Sigmoid colon (tissue), 7 donors: ENCODE results near the gene SNX5. TPM values are rescaled to one million over a fixed set of nuclear protein-coding genes. Genes with fewer than 3 reads are reported as not detected.

Experiments
- DNase-seq: peaks from one replicate; pipeline ENCODE4 v3.0.0-alpha.2; 2019
- H3K27ac ChIP-seq, 4 donors: fragments of 200-600 bp; sonication (generic); one replicate each; pipeline ENCODE4 v1.5.1; 2016 to 2019; ENCODE audit warnings: mild to moderate bottlenecking in 1 of 4
- H3K27me3 ChIP-seq, 3 donors: fragments of 200-600 bp; sonication (generic); one replicate each; pipeline ENCODE4 v1.5.1; 2019; ENCODE audit warnings: mild to moderate bottlenecking in 1 of 3
- H3K36me3 ChIP-seq, 4 donors: fragments of 200-600 bp; sonication (generic); one replicate each; pipeline ENCODE4 v1.5.1; 2016 to 2019
- H3K4me1 ChIP-seq, 4 donors: fragments of 200-600 bp; sonication (generic); one replicate each; pipeline ENCODE4 v1.5.1; 2017 to 2019
- H3K4me3 ChIP-seq, 4 donors: fragments of 200-600 bp; sonication (generic); one replicate each; pipeline ENCODE4 v1.5.1; 2017 to 2019; ENCODE audit warnings: mild to moderate bottlenecking in 2 of 4, moderate library complexity in 1 of 4
- H3K9me3 ChIP-seq, 4 donors: fragments of 200-600 bp in 3 of 4; sonication (generic) in 3 of 4; one replicate each; pipeline versions ENCODE4 v1.5.1 to v1.6.1; 2013 to 2019
- EP300 ChIP-seq, 4 donors: sonication (generic); formaldehyde crosslinking; IDR thresholded peaks; one replicate each; pipeline ENCODE4 v1.6.1; 2017; ENCODE audit warnings: antibody characterized with exemption in 4 of 4
- POLR2A ChIP-seq, 2 donors: fragments of 450-650 bp; IDR thresholded peaks; one replicate each; pipeline ENCODE4 v1.6.1; 2016; ENCODE audit warnings: antibody characterized with exemption in 2 of 2, mild to moderate bottlenecking in 2 of 2, moderate library complexity in 2 of 2
- POLR2AphosphoS5 ChIP-seq, 4 donors: sonication (generic); formaldehyde crosslinking; IDR thresholded peaks; one replicate each; pipeline ENCODE4 v1.6.1; 2017; ENCODE audit warnings: antibody characterized with exemption in 4 of 4
- WGBS, 2 donors: extraction: QIAGEN DNeasy Blood & Tissue Kit; methylation state at CpG; one replicate each; pipeline ENCODE4 v1.1.7; 2013; 5-methylcytosine and 5-hydroxymethylcytosine counted together
- intact Hi-C: fragments of 100-400 bp; cut with DNase I; formaldehyde crosslinking; loops from one replicate; pipeline ENCODE4 v1.15.1; 2023
- polyA plus RNA-seq, 3 donors: library from polyadenylated mRNA; stranded (reverse); fragments of 200-250 nt; gene quantifications; one replicate each; pipeline ENCODE4 v1.2.3, GENCODE V29; 2013
- total RNA-seq, 4 donors: library from RNA; depleted of rRNA; stranded (reverse); fragments of >200 nt; gene quantifications; one replicate each; pipeline ENCODE4 v1.1.0, GENCODE V29; 2016
- TF ChIP-seq, protein P1 (sequence below), 4 experiments: fragments of 450-650 bp in 3 of 4; fragments of 200-600 bp in 1 of 4; IDR thresholded peaks; one replicate each; pipeline ENCODE4 v1.5.1; 2016 to 2019; ENCODE audit warnings: antibody characterized with exemption in 4 of 4, mild to moderate bottlenecking in 3 of 4, moderate library complexity in 2 of 4
- donor health status: healthy with polysubstance abuse.
- donor health status: Bipolar disorder and iron deficiency.
- donor health status: healthy.

Gene SNX5
- total and polyA plus RNA-seq, 7 donors: 69.0 to 98.5 (median 79.5) TPM

DNA sequence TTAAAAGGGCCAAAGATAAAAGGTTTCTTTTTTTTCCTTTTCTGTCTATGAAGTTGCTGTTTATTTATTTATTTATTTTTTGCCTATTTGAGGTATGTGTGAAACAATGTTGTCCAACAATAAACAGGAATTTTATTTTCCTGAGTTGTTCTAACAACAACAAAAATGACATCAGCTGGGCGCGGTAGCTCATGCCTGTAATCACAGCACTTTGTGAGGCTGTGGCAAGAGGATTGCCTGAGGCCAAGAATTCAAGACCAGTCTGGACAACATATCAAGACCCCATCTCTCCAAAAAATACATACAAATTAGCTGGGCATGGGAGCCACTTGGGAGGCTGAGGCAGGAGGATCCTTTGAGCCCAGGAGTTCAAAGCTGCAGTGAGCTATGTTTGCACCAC lies 44.3 kb upstream of the SNX5 start:
- intact Hi-C loops: no loop called here
- DNase-seq: no peak
- Histone ChIP-seq H3K27me3 (no peaks in the 10 kb centered on the region), H3K36me3 (no peaks in the 10 kb centered on the region), H3K27ac (no peak overlapping the region), H3K4me1 (peaks cover 0 to 3% (median 2%) of the 10 kb centered on the region in 4 donors), H3K4me3 (no peak overlapping the region), H3K9me3 (no peaks in the 10 kb centered on the region)
- WGBS, 2 donors: 94 to 96% methylated on average over 2 of the region's 2 CpGs
- TF ChIP-seq, protein P1, sequence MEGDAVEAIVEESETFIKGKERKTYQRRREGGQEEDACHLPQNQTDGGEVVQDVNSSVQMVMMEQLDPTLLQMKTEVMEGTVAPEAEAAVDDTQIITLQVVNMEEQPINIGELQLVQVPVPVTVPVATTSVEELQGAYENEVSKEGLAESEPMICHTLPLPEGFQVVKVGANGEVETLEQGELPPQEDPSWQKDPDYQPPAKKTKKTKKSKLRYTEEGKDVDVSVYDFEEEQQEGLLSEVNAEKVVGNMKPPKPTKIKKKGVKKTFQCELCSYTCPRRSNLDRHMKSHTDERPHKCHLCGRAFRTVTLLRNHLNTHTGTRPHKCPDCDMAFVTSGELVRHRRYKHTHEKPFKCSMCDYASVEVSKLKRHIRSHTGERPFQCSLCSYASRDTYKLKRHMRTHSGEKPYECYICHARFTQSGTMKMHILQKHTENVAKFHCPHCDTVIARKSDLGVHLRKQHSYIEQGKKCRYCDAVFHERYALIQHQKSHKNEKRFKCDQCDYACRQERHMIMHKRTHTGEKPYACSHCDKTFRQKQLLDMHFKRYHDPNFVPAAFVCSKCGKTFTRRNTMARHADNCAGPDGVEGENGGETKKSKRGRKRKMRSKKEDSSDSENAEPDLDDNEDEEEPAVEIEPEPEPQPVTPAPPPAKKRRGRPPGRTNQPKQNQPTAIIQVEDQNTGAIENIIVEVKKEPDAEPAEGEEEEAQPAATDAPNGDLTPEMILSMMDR (IDR thresholded peaks at IDR 0.05): no peak
- TF ChIP-seq EP300 (IDR thresholded peaks at IDR 0.05): no peak
- no peak for TF ChIP-seq POLR2A (IDR thresholded peaks at IDR 0.05)
- no peak for TF ChIP-seq POLR2AphosphoS5 (IDR thresholded peaks at IDR 0.05)

DNA sequence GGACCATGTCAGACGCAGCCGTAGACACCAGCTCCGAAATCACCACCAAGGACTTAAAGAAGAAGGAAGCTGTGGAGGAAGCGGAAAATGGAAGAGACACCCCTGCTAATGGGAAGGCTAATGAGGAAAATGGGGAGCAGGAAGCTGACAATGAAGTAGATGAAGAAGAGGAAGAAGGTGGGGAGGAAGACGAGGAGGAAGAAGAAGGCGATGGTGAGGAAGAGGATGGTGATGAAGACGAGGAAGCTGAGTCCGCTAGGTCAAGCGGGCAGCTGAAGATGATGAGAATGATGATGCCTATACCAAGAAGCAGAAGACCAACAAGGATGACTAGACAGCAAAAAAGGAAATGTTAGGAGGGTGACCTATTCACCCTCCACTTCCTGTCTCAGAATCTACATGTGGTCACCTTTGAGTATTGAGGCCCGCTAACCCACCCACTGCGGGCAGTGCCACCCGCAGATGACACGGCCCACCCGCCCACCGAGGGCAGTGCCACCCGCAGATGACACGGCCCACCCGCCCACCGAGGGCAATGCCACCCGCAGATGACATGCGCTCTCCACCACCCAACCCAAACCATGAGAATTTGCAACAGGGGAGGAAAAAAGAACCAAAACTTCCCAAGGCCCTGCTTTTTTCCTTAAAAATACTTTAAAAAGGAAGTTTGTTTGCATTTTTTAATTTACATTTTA lies 43.5 kb upstream of the SNX5 start:
- H3K27me3 ChIP-seq: no peaks in the 10 kb centered on the region
- H3K9me3 ChIP-seq: no peaks in the 10 kb centered on the region
- no peak overlapping the region for H3K4me3 ChIP-seq
- WGBS, 2 donors: 93% methylated on average over 21 of the region's 21 CpGs
- no peaks in the 10 kb centered on the region for H3K36me3 ChIP-seq
- H3K4me1 ChIP-seq: peaks cover 0 to 11% (median 10%) of the 10 kb centered on the region in 4 donors
- intact Hi-C loops: no loop called here
- DNase-seq: no peak
- no peak overlapping the region for H3K27ac ChIP-seq
- TF ChIP-seq EP300 (IDR thresholded peaks at IDR 0.05) (no peak), POLR2AphosphoS5 (IDR thresholded peaks at IDR 0.05) (no peak), POLR2A (IDR thresholded peaks at IDR 0.05) (no peak)
- TF ChIP-seq, protein P1 (IDR thresholded peaks at IDR 0.05): no peak

DNA sequence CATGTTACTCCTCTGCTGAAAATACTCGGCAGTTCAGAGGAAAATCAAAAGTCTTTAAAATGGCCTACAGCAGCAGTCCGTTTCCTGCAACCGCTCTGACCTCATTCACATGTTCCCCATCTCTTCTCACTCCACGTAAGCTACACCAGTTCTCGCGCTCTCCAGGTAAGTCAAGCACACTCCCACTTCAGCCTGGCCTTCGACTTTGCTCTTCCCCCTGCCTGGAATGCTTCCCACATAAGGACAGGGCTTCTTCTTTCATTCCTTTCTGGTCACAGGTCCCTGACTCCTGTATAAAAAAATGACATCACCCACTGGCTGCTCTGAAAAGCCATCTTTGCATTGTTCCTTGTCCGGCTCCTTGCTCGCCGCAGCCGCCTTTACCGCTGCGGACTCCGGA lies 42.9 kb upstream of the SNX5 start:
- peaks cover 0 to 17% (median 12%) of the 10 kb centered on the region in 4 donors for H3K4me1 ChIP-seq
- no peaks in the 10 kb centered on the region for H3K27me3 ChIP-seq
- no peak for DNase-seq
- no peaks in the 10 kb centered on the region for H3K9me3 ChIP-seq
- no peaks in the 10 kb centered on the region for H3K36me3 ChIP-seq
- WGBS, 2 donors: 94 to 95% methylated on average over 14 of the region's 14 CpGs
- H3K27ac ChIP-seq: no peak overlapping the region
- intact Hi-C loops: no loop called here
- H3K4me3 ChIP-seq: no peak overlapping the region
- no peak for TF ChIP-seq EP300 (IDR thresholded peaks at IDR 0.05)
- TF ChIP-seq POLR2AphosphoS5 (IDR thresholded peaks at IDR 0.05): no peak
- TF ChIP-seq POLR2A (IDR thresholded peaks at IDR 0.05): no peak
- TF ChIP-seq, protein P1 (IDR thresholded peaks at IDR 0.05): no peak

DNA sequence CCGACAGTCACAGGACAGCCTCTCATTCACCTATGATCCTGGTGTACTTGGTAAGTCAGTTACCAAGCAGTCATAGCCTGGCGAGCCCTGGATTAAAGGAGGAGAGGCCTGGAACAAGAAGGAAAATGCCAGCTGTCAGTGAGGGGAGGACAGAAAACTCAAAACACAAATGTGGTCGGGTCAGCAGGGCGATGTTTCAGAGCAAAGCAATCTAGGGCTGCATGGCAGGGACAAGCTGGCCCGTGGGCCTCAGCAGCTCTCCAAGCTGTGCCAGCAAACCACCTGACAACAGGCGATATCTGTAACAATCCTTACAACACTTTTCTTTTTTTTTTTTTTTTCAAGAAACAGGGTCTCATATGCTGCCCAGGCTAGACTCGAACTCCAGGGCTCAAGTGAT lies 40.5 kb upstream of the SNX5 start:
- no peak overlapping the region for H3K27ac ChIP-seq
- no peaks in the 10 kb centered on the region for H3K9me3 ChIP-seq
- no peaks in the 10 kb centered on the region for H3K27me3 ChIP-seq
- H3K4me3 ChIP-seq: no peak overlapping the region
- no peak for DNase-seq
- no peaks in the 10 kb centered on the region for H3K36me3 ChIP-seq
- intact Hi-C loops: loop anchor here (10.0 kb wide), 1 partner anchor 324 kb away; the partner anchor contains the start of gene RRBP1
- H3K4me1 ChIP-seq: peaks cover 0 to 22% (median 13%) of the 10 kb centered on the region in 4 donors
- TF ChIP-seq, protein P1 (IDR thresholded peaks at IDR 0.05): no peak
- TF ChIP-seq POLR2AphosphoS5 (IDR thresholded peaks at IDR 0.05) (no peak), EP300 (IDR thresholded peaks at IDR 0.05) (no peak), POLR2A (IDR thresholded peaks at IDR 0.05) (no peak)
- 92 to 95% methylated on average over 7 of the region's 7 CpGs for WGBS, 2 donors
